HepG2 (cell line): ENCODE measurements around the gene FN1. TPM values are rescaled to one million over a fixed set of nuclear protein-coding genes. Genes with fewer than 3 reads are reported as not detected.

Experiments used
- MBNL3 ChIP-seq: fragments of 250-450 bp; sonication (Bioruptor Pico); conservative IDR thresholded peaks from 2 replicates; pipeline ENCODE4 v1.8.0; 2022; ENCODE audit warnings: mild to moderate bottlenecking, inconsistent platforms
- MEF2D ChIP-seq: sonication (generic); formaldehyde crosslinking; IDR thresholded peaks from 2 replicates; pipeline ENCODE4 v1.5.1; 2020; ENCODE audit warnings: mild to moderate bottlenecking, missing genetic modification reagents
- THYN1 ChIP-seq: sonication (generic); formaldehyde crosslinking; IDR thresholded peaks from 2 replicates; pipeline ENCODE4 v1.8.1; 2023; ENCODE audit warnings: low read depth, mild to moderate bottlenecking, moderate library complexity, missing genetic modification reagents, borderline replicate concordance
- ZKSCAN5 ChIP-seq: sonication (generic); formaldehyde crosslinking; IDR thresholded peaks from 2 replicates; pipeline ENCODE4 v1.5.1; 2020; ENCODE audit warnings: mild to moderate bottlenecking, missing genetic modification reagents
- ZNF557 ChIP-seq: sonication (generic); formaldehyde crosslinking; IDR thresholded peaks from 2 replicates; pipeline ENCODE4 v1.4.0; 2020; ENCODE audit warnings: missing genetic modification reagents
- polyA plus RNA-seq, 8 experiments: library from polyadenylated mRNA; depleted of rRNA in 3 of 8; stranded (reverse) in 7 of 8; unstranded in 1 of 8; fragments of >200 nt; fragmentation: Illumina TruSeq in 4 of 8; extraction: Trizol in 4 of 8; gene quantifications; 2 replicates each; pipeline versions ENCODE4 v1.2.1 to v1.2.3, GENCODE V29; 2011 to 2016; ENCODE audit warnings: low read depth in 4 of 8, missing spikeins in 1 of 8, mixed read lengths in 1 of 8; ENCODE audit not compliant: insufficient read depth in 1 of 8
- total RNA-seq, 5 experiments: library from RNA; depleted of rRNA; stranded (reverse); fragments of >200 nt; fragmentation: Illumina TruSeq; extraction: Trizol; gene quantifications; 2 replicates each; pipeline ENCODE4 v1.2.3, GENCODE V29; 2016; ENCODE audit warnings: low read depth in 1 of 5
- TF ChIP-seq, protein P1 (sequence below): sonication (generic); formaldehyde crosslinking; IDR thresholded peaks from 2 replicates; pipeline ENCODE4 v1.4.0; 2020; ENCODE audit warnings: low read depth, mild to moderate bottlenecking, missing genetic modification reagents
- TF ChIP-seq, protein P2 (sequence below): sonication (generic); formaldehyde crosslinking; IDR thresholded peaks from 2 replicates; pipeline ENCODE4 v1.4.0; 2020; ENCODE audit warnings: missing genetic modification reagents

Gene FN1
- total and polyA plus RNA-seq, 2 of the 13 experiments (the other 11 are each of a cell fraction or from before 2014, with no cell fraction given): 1,847 to 6,471 TPM

DNA sequence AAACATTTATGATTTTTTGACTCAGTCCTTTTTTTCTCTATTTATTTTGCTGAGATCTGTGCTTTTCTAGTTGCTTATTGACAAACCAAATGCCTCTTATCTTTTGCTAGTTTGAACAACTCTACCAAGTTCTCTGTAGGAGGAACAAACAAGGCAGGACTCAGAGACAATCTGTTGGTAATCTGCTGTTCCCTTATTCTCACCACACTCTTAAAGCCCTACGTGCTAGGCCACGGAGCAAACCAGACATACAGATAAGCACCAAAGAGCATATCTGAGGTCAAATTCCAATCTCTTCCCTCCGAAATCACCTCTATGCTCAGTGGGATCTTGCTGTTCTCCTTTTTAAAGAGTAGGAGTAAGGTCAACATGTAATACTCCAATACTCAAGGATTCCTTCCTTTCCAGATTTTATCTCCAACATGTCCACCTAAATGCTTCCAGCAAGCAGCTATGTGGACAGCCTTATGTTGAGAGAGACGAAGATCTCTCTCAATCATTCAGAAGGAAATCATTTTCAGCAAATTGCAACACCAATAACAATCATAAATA lies 18.4 kb downstream of the FN1 start (continued):
- peak; percentile 58; the same call in 1 of the 2 replicates for TF ChIP-seq MEF2D
- peak; percentile 27; the same call in 1 of the 2 replicates for TF ChIP-seq ZKSCAN5 (CRISPR knock-in tag)
- TF ChIP-seq THYN1 (CRISPR knock-in tag): no peak
- TF ChIP-seq MBNL3 (CRISPR knock-in tag): no peak
- 0 out of 2 replicates have a peak, but pooled peaks have one; percentile 44 for TF ChIP-seq ZNF557
- TF ChIP-seq, protein P1, sequence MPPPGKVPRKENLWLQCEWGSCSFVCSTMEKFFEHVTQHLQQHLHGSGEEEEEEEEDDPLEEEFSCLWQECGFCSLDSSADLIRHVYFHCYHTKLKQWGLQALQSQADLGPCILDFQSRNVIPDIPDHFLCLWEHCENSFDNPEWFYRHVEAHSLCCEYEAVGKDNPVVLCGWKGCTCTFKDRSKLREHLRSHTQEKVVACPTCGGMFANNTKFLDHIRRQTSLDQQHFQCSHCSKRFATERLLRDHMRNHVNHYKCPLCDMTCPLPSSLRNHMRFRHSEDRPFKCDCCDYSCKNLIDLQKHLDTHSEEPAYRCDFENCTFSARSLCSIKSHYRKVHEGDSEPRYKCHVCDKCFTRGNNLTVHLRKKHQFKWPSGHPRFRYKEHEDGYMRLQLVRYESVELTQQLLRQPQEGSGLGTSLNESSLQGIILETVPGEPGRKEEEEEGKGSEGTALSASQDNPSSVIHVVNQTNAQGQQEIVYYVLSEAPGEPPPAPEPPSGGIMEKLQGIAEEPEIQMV (CRISPR knock-in tag): no peak
- TF ChIP-seq, protein P2, sequence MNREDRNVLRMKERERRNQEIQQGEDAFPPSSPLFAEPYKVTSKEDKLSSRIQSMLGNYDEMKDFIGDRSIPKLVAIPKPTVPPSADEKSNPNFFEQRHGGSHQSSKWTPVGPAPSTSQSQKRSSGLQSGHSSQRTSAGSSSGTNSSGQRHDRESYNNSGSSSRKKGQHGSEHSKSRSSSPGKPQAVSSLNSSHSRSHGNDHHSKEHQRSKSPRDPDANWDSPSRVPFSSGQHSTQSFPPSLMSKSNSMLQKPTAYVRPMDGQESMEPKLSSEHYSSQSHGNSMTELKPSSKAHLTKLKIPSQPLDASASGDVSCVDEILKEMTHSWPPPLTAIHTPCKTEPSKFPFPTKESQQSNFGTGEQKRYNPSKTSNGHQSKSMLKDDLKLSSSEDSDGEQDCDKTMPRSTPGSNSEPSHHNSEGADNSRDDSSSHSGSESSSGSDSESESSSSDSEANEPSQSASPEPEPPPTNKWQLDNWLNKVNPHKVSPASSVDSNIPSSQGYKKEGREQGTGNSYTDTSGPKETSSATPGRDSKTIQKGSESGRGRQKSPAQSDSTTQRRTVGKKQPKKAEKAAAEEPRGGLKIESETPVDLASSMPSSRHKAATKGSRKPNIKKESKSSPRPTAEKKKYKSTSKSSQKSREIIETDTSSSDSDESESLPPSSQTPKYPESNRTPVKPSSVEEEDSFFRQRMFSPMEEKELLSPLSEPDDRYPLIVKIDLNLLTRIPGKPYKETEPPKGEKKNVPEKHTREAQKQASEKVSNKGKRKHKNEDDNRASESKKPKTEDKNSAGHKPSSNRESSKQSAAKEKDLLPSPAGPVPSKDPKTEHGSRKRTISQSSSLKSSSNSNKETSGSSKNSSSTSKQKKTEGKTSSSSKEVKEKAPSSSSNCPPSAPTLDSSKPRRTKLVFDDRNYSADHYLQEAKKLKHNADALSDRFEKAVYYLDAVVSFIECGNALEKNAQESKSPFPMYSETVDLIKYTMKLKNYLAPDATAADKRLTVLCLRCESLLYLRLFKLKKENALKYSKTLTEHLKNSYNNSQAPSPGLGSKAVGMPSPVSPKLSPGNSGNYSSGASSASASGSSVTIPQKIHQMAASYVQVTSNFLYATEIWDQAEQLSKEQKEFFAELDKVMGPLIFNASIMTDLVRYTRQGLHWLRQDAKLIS (CRISPR knock-in tag): peak; percentile 97
- TF ChIP-seq, all 625 proteins: peak for 214
